ENCODE measurements around the gene SEMA3E.

Gene SEMA3E

DNA sequence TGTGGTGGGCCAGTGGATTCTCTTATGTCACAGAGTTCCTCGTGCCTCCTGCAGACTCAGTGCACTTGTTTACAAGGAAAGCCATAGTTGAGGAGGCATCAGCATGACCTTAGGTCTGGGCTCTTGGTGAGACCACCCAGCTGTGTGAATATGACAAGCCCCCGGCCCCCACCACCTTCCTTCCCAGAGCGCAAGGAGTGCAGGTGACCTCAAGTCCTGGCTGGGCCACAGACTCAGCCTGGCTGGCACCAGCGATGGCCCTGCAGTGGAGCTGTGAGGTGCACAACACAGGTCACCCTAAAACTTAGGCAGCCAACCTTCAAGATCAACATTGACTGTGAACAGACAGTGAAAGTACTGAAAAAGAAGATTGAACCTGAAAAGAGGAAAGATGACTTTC is 14.2 kb upstream of the SEMA3E start:
- TF ChIP-seq, protein P1, sequence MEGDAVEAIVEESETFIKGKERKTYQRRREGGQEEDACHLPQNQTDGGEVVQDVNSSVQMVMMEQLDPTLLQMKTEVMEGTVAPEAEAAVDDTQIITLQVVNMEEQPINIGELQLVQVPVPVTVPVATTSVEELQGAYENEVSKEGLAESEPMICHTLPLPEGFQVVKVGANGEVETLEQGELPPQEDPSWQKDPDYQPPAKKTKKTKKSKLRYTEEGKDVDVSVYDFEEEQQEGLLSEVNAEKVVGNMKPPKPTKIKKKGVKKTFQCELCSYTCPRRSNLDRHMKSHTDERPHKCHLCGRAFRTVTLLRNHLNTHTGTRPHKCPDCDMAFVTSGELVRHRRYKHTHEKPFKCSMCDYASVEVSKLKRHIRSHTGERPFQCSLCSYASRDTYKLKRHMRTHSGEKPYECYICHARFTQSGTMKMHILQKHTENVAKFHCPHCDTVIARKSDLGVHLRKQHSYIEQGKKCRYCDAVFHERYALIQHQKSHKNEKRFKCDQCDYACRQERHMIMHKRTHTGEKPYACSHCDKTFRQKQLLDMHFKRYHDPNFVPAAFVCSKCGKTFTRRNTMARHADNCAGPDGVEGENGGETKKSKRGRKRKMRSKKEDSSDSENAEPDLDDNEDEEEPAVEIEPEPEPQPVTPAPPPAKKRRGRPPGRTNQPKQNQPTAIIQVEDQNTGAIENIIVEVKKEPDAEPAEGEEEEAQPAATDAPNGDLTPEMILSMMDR (IDR thresholded peaks at IDR 0.05; ENCODE audit: low read length, missing control alignments): no peak
- DNase-seq (ENCODE audit: low read depth): no peak
- H3K4me3 ChIP-seq (replicated peaks; ENCODE audit: low read depth, low read length): no peak overlapping the region

DNA sequence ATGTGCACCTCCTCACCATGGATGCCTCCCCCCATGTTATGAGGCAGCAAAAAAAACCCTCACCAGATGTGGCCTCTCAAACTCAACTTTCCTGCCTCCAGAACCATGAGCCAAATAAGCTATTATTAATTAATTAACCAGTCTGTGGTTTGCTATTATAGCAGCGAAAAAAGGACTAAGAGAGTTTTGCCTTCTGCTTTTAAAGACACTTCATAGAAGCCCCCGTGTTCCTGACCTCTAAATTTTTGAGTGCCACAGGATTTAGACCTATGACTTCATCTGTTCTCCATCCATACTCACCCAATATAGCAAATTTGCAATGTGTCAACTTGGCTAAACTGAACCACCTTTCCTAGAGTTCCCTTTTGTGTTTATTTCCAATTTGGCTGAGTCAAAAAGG is 9.2 kb upstream of the SEMA3E start:
- no peak overlapping the region for H3K4me3 ChIP-seq (replicated peaks; ENCODE audit: low read depth, low read length)
- TF ChIP-seq, protein P1 (IDR thresholded peaks at IDR 0.05; ENCODE audit: low read length, missing control alignments): no peak
- DNase-seq (ENCODE audit: low read depth): no peak

DNA sequence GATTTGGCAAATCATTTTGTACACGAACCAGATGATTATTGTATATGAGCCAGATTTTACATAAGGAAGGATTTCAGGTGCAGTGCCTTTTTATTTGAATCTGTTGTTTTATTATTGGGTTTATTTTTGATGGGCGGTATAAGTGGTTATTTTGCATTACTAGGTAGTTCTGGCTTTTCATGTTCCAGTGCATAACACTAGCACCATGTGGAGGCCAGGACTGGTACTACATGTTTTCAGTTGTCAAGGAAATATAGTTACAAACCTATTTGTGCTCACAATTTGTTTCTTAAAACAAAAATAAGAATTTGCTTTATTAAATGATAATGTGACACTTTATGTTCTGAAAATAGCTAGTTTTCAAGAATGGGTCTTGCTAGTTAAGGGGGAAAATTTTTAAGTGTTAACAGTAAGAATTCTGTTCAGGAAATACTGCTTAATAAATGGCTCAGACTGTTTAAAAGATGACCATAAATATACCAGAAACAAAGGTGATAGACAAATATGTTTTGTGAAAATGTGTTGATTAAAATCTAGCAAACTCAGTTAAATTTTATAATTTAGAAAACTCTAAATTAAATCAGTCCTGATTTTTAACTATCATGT is 7.1 kb upstream of the SEMA3E start:
- DNase-seq (ENCODE audit: low read depth): peak; percentile 75
- TF ChIP-seq, protein P1 (IDR thresholded peaks at IDR 0.05; ENCODE audit: low read length, missing control alignments): peak; percentile 100
- H3K4me3 ChIP-seq (replicated peaks; ENCODE audit: low read depth, low read length): no peak overlapping the region

DNA sequence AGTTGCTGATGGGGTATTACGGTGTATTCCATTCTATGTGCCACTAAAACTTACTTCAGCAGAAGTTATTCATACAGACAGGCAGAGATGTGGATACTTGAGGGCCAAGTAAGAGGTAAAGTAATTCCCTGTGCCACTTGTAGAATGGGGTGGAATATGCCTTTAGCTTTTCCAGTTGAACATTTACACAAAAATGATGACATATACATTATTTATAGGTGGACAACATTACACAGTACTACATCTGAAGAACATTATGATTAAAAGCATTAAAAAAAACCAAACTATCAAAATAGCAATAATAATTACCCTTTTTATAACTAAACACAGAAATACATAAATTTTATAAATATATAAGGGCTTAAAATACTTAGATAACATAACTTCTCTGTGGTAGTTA is 3.5 kb upstream of the SEMA3E start:
- no peak overlapping the region for H3K4me3 ChIP-seq (replicated peaks; ENCODE audit: low read depth, low read length)
- DNase-seq (ENCODE audit: low read depth): no peak
- TF ChIP-seq, protein P1 (IDR thresholded peaks at IDR 0.05; ENCODE audit: low read length, missing control alignments): no peak

DNA sequence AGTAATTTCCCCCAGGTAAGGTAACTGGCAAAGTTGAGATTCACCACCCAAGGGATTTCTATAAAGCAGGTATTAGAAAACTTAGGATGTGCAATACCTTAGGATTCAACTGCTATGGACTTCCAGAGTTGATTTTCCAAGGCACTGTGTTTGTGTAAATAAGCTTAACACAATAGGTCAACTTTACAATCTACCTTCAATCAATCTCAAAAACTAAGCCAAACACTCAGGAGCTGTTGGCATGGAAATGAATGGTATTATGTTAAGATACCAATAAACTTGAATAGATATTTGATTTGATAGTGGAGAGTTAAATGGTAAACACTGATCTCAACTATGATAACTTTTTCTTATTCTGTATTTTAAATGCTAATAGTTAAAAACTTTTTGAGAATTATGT is 762 bp upstream of the SEMA3E start:
- TF ChIP-seq, protein P1 (IDR thresholded peaks at IDR 0.05; ENCODE audit: low read length, missing control alignments): no peak
- no peak overlapping the region for H3K4me3 ChIP-seq (replicated peaks; ENCODE audit: low read depth, low read length)
- DNase-seq (ENCODE audit: low read depth): no peak

DNA sequence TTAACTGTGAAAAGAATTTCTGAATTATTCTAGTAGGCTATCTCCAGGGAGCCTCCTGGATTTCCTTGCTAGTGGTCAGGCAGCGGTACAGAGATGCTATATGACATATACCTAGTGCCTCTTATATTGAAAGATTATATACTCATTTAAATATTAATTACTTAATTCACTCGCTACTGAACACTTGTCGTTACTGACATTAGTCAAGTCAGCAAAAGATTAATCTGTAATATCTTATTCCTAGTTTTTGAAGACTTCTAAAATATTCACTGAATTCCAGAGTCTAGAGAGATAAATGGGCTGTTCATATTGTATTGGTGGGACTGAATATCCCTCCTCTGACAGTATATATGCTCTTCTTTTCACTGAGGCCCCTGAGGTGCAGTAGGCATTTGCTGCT is 2.9 kb downstream of the SEMA3E start:
- TF ChIP-seq, protein P1 (IDR thresholded peaks at IDR 0.05; ENCODE audit: low read length, missing control alignments): no peak
- H3K4me3 ChIP-seq (replicated peaks; ENCODE audit: low read depth, low read length): no peak overlapping the region
- no peak for DNase-seq (ENCODE audit: low read depth)

DNA sequence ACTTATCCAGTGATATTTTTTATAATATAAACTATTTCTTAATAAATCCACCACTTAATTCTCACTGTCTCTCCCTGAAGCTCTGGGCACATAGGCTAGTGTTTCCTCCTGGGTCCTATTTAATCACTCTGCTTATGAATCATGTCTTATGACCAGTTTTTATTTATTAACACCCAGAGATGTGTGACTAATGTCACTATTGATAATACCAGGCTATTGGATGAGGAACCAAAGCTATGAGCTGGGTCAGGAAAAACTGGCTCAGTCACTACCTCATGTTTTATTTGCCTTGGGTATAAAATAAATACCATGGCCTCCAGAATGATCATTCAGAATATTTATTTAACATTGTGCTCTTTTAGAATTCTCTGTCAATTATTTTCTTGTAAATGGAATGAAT is 5.2 kb downstream of the SEMA3E start:
- no peak for DNase-seq (ENCODE audit: low read depth)
- TF ChIP-seq, protein P1 (IDR thresholded peaks at IDR 0.05; ENCODE audit: low read length, missing control alignments): no peak
- H3K4me3 ChIP-seq (replicated peaks; ENCODE audit: low read depth, low read length): no peak overlapping the region

All from fibroblast of pulmonary artery (primary cell).